T-helper 2 cell treated with Interferon-gamma antibody and Interleukin-4, amounts not matched to agents 100 ng/mL and 5 ng/mL, for 36 hours (primary cell): Measurements from ENCODE around the gene TSHZ2. TPM values are rescaled to one million over a fixed set of nuclear protein-coding genes. Genes with fewer than 3 reads are reported as not detected.
"Not testable (repeated sequence)": the region's sequence is repeated elsewhere in the genome, so short reads cannot be mapped to it uniquely, and the experiment has no call there.

ENCODE experiments used
- intact Hi-C: fragments of 100-400 bp; cut with micrococcal nuclease; formaldehyde crosslinking; loops from one replicate; pipeline ENCODE4 v1.15.1; 2023
- total RNA-seq: library from RNA; stranded (reverse); gene quantifications from 2 replicates; pipeline ENCODE4 v1.2.3, GENCODE V29; 2022

TSHZ2 gene
- total RNA-seq, 1 donor from 2014 or later, result 2.5 TPM

- intact Hi-C loops, result no loop called here
Measured at GRCh38 chr20:53524589-53525312, 552.6 kb downstream of the TSHZ2 start.

GRCh38 chr20:53527196-53527595 lies 555.0 kb downstream of the TSHZ2 start:
- intact Hi-C loops, result no loop called here

- intact Hi-C loops, result no loop called here
Measured at GRCh38 chr20:53529658-53530057, 557.5 kb downstream of the TSHZ2 start.

GRCh38 chr20:53530440-53530839 lies 558.3 kb downstream of the TSHZ2 start:
- intact Hi-C loops, result no loop called here

- intact Hi-C loops, result not testable (repeated sequence)
Measured at GRCh38 chr20:53532654-53533312, 560.6 kb downstream of the TSHZ2 start.

- intact Hi-C loops, result no loop called here
Measured at GRCh38 chr20:53533500-53533899, 561.3 kb downstream of the TSHZ2 start.

- intact Hi-C loops, result no loop called here
Measured at GRCh38 chr20:53534037-53534436, 561.9 kb downstream of the TSHZ2 start.

GRCh38 chr20:53535878-53536277 lies 563.7 kb downstream of the TSHZ2 start:
- intact Hi-C loops, result no loop called here

- intact Hi-C loops, result not testable (repeated sequence)
Measured at GRCh38 chr20:53536382-53536781, 564.2 kb downstream of the TSHZ2 start.

GRCh38 chr20:53539516-53539915 lies 567.4 kb downstream of the TSHZ2 start:
- intact Hi-C loops, result no loop called here
